Effector memory CD8-positive, alpha-beta T cell (primary cell): ENCODE results near the gene WDR27.
A peak's percentile ranks its signal among the peaks of the same experiment; 100 is the strongest.

Experiments
- ATAC-seq: fragments of 150-1000 bp; cut with Tn5 transposase; replicated peaks from 2 replicates; pipeline ENCODE4 v1.10.0; 2021; ENCODE audit warnings: mild to moderate bottlenecking, moderate library complexity
- DNase-seq, 3 experiments: peaks; one replicate each; pipeline ENCODE4 v3.0.0; 2021
- H3K27ac Mint-ChIP-seq, 2 donors: one replicate each; pipeline ENCODE4 v1.8.0; 2022; ENCODE audit warnings: mild to moderate bottlenecking in 2 of 2, mixed read lengths in 2 of 2, moderate library complexity in 2 of 2
- H3K27me3 Mint-ChIP-seq, 2 donors: one replicate each; pipeline ENCODE4 v1.8.0; 2022; ENCODE audit warnings: mixed read lengths in 2 of 2
- H3K36me3 Mint-ChIP-seq: one replicate; pipeline ENCODE4 v1.8.0; 2022; ENCODE audit warnings: mild to moderate bottlenecking, moderate library complexity, mixed read lengths; ENCODE audit not compliant: insufficient read depth
- H3K4me1 Mint-ChIP-seq, 2 donors: one replicate each; pipeline ENCODE4 v1.8.0; 2022; ENCODE audit warnings: low read depth in 2 of 2, mixed read lengths in 2 of 2
- H3K4me3 Mint-ChIP-seq, 2 donors: one replicate each; pipeline ENCODE4 v1.8.0; 2022; ENCODE audit warnings: mild to moderate bottlenecking in 2 of 2, mixed read lengths in 2 of 2, moderate library complexity in 2 of 2
- H3K9me3 Mint-ChIP-seq, 2 donors: one replicate each; pipeline ENCODE4 v1.8.0; 2022; ENCODE audit warnings: mixed read lengths in 2 of 2

WDR27 gene

GRCh38 chr6:169508452-169508851 lies 193.4 kb downstream of the WDR27 start:
- no peaks in the 10 kb centered on the region for H3K4me1 Mint-ChIP-seq
- no peak overlapping the region for H3K4me3 Mint-ChIP-seq
- H3K36me3 Mint-ChIP-seq: no peaks in the 10 kb centered on the region
- no peak overlapping the region for H3K27ac Mint-ChIP-seq
- no peaks in the 10 kb centered on the region for H3K27me3 Mint-ChIP-seq
- DNase-seq (no peak), ATAC-seq (no peak)
- no peaks in the 10 kb centered on the region for H3K9me3 Mint-ChIP-seq

GRCh38 chr6:169503422-169504152 lies 198.2 kb downstream of the WDR27 start:
- H3K9me3 Mint-ChIP-seq: no peaks in the 10 kb centered on the region
- peak overlapping the region in 1 of 2 donors; percentile 10 for H3K27ac Mint-ChIP-seq
- H3K4me3 Mint-ChIP-seq: no peak overlapping the region
- H3K36me3 Mint-ChIP-seq: no peaks in the 10 kb centered on the region
- no peak for ATAC-seq
- no peaks in the 10 kb centered on the region for H3K27me3 Mint-ChIP-seq
- no peak for DNase-seq
- H3K4me1 Mint-ChIP-seq: no peaks in the 10 kb centered on the region

- no peaks in the 10 kb centered on the region for H3K36me3 Mint-ChIP-seq
- no peak overlapping the region for H3K4me3 Mint-ChIP-seq
- H3K9me3 Mint-ChIP-seq: no peaks in the 10 kb centered on the region
- ATAC-seq (no peak), DNase-seq (no peak)
- H3K27me3 Mint-ChIP-seq: no peaks in the 10 kb centered on the region
- H3K27ac Mint-ChIP-seq: no peak overlapping the region
- H3K4me1 Mint-ChIP-seq: no peaks in the 10 kb centered on the region
Measured at GRCh38 chr6:169502445-169502844, 199.4 kb downstream of the WDR27 start.

GRCh38 chr6:169501777-169502313 lies 200.0 kb downstream of the WDR27 start:
- Mint-ChIP-seq H3K4me3 (no peak overlapping the region), H3K4me1 (no peaks in the 10 kb centered on the region), H3K9me3 (no peaks in the 10 kb centered on the region), H3K36me3 (no peaks in the 10 kb centered on the region), H3K27ac (no peak overlapping the region), H3K27me3 (no peaks in the 10 kb centered on the region)
- ATAC-seq (no peak), DNase-seq (no peak)

DNA sequence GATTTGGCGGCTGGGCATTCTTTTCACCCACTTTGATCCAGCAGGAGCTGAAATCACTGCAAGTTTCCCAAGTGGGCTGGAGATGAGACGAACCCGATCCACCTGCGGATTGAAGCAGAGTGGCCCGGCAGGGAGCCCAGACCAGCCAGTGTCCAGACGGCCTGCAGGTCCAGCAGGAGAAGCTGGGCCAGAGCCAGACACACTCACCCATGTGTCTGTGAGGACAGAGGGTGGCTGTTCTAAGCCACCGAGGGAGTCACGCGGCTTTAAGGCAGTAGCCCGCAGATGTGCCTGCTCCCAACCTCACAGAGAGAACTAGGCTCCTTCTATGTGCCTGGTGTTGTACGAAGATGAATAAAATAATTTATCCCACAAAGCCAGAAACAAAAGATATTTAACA lies 200.7 kb downstream of the WDR27 start:
- H3K27me3 Mint-ChIP-seq: peaks cover 0 to 2% of the 10 kb centered on the region in 2 donors
- no peak overlapping the region for H3K27ac Mint-ChIP-seq
- H3K4me1 Mint-ChIP-seq: no peaks in the 10 kb centered on the region
- no peak overlapping the region for H3K4me3 Mint-ChIP-seq
- no peaks in the 10 kb centered on the region for H3K9me3 Mint-ChIP-seq
- ATAC-seq (no peak), DNase-seq (no peak)
- H3K36me3 Mint-ChIP-seq: no peaks in the 10 kb centered on the region

GRCh38 chr6:169500688-169501087 lies 201.1 kb downstream of the WDR27 start:
- H3K27me3 Mint-ChIP-seq: peaks cover 0 to 6% of the 10 kb centered on the region in 2 donors
- H3K4me3 Mint-ChIP-seq: no peak overlapping the region
- H3K4me1 Mint-ChIP-seq: no peaks in the 10 kb centered on the region
- ATAC-seq (no peak), DNase-seq (no peak)
- no peaks in the 10 kb centered on the region for H3K9me3 Mint-ChIP-seq
- no peaks in the 10 kb centered on the region for H3K36me3 Mint-ChIP-seq
- no peak overlapping the region for H3K27ac Mint-ChIP-seq

GRCh38 chr6:169499848-169500247 lies 202.0 kb downstream of the WDR27 start:
- Mint-ChIP-seq H3K27ac (no peak overlapping the region), H3K4me3 (no peak overlapping the region), H3K4me1 (no peaks in the 10 kb centered on the region), H3K9me3 (no peaks in the 10 kb centered on the region), H3K36me3 (no peaks in the 10 kb centered on the region), H3K27me3 (peaks cover 0 to 6% of the 10 kb centered on the region in 2 donors)
- DNase-seq: no peak
- ATAC-seq: no peak

DNA sequence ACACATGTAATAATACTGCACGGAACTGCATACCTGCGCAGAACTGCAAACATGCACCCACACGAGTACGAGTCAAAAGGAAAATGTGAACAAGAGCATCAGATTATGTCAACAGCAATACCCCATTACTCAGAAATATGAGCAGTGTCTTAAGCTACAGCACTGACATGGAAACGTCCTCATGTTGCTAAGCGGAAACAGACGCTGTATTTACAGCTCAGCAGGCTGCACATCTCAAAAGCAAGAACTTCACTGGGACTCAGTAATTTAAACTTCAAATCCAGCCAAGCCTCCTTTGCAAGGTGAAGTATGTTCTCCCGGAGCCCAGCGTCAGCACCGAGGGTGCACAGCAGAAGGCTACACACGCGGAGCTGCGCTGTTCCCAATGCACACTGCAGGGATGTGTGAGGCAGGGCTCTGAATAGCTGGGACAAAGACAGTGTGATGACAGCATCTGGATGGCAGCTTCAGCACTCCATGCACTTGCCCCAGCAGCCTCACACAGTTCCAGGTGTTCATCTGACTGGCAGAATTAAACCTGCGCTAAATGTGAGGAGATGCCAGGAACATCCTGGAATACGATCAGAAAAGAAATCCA lies 202.8 kb downstream of the WDR27 start:
- no peak overlapping the region for H3K27ac Mint-ChIP-seq
- DNase-seq (no peak), ATAC-seq (no peak)
- H3K36me3 Mint-ChIP-seq: no peaks in the 10 kb centered on the region
- no peaks in the 10 kb centered on the region for H3K9me3 Mint-ChIP-seq
- H3K27me3 Mint-ChIP-seq: peaks cover 0 to 6% of the 10 kb centered on the region in 2 donors
- H3K4me1 Mint-ChIP-seq: no peaks in the 10 kb centered on the region
- H3K4me3 Mint-ChIP-seq: no peak overlapping the region

DNA sequence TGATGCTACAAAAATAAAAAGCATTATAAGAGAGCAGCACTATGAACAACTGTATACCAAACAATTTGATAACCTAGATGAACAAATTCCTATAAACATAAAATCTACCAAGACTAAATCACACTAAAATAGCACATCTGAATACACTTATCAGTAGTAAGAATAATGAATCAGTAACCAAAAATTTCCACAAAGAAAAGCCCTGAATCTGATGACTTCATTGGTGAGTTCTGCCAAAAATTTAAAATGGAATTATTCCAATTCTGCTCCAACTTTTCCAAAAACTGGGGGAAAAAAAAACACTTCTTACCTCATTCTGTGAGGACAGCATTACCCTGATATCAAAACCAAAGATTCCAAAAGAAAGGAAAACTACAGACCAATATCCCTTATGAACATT lies 206.2 kb downstream of the WDR27 start:
- H3K4me3 Mint-ChIP-seq: no peak overlapping the region
- DNase-seq: no peak
- H3K4me1 Mint-ChIP-seq: no peaks in the 10 kb centered on the region
- H3K36me3 Mint-ChIP-seq: no peaks in the 10 kb centered on the region
- no peaks in the 10 kb centered on the region for H3K9me3 Mint-ChIP-seq
- peaks cover 0 to 6% of the 10 kb centered on the region in 2 donors for H3K27me3 Mint-ChIP-seq
- no peak for ATAC-seq
- no peak overlapping the region for H3K27ac Mint-ChIP-seq

GRCh38 chr6:169494038-169494437 lies 207.8 kb downstream of the WDR27 start:
- H3K36me3 Mint-ChIP-seq: no peaks in the 10 kb centered on the region
- ATAC-seq (no peak), DNase-seq (no peak)
- H3K4me3 Mint-ChIP-seq: no peak overlapping the region
- H3K9me3 Mint-ChIP-seq: no peaks in the 10 kb centered on the region
- no peak overlapping the region for H3K27ac Mint-ChIP-seq
- H3K27me3 Mint-ChIP-seq: peaks cover 0 to 6% of the 10 kb centered on the region in 2 donors
- no peaks in the 10 kb centered on the region for H3K4me1 Mint-ChIP-seq

GRCh38 chr6:169491482-169491881 lies 210.3 kb downstream of the WDR27 start:
- no peaks in the 10 kb centered on the region for H3K9me3 Mint-ChIP-seq
- H3K4me1 Mint-ChIP-seq: no peaks in the 10 kb centered on the region
- H3K27ac Mint-ChIP-seq: no peak overlapping the region
- H3K4me3 Mint-ChIP-seq: no peak overlapping the region
- ATAC-seq: no peak
- H3K36me3 Mint-ChIP-seq: no peaks in the 10 kb centered on the region
- peaks cover 0 to 6% of the 10 kb centered on the region in 2 donors for H3K27me3 Mint-ChIP-seq
- DNase-seq: no peak

DNA sequence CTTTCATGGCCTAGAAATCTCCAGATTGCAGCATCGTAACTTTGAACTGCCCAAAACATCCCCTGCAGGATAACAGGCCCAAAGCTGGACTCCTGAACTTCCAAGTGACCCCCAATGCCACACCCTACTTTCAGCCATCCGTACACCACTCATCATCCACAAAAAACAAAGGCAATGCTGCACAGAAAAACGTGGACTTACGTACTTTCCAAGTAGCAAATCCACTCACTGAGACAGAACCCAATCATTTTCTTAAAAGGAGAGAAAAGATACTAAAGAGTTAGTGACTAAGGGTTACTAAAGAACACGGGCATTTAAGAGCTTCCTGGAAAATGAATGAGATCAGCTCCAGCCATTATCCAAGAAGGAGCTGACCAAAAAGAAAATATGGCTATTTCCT lies 211.0 kb downstream of the WDR27 start:
- no peak overlapping the region for H3K27ac Mint-ChIP-seq
- H3K27me3 Mint-ChIP-seq: peaks cover 0 to 1% of the 10 kb centered on the region in 2 donors

DNA sequence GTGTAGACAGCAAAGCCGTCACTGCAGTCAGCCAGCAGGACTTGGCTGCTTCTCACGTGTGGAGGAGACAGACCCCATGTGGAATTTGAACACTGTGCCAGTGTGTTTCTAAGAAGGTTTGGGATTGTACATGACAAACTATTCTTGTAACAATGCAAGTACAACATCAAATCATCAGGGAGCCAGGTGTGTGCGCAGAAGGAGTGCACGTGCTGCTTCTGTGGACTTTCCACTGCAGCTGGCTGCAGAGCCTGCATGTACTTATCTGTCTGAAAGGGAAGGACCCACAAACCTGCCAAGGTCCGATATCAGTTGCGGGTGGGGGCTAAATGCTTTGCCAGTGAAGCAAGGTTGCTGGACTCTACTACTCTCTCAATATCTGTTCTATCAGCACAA lies 211.6 kb downstream of the WDR27 start:
- no peak overlapping the region for H3K4me3 Mint-ChIP-seq
- H3K9me3 Mint-ChIP-seq: no peaks in the 10 kb centered on the region
- H3K36me3 Mint-ChIP-seq: no peaks in the 10 kb centered on the region
- no peak for DNase-seq
- no peaks in the 10 kb centered on the region for H3K27me3 Mint-ChIP-seq
- H3K27ac Mint-ChIP-seq: no peak overlapping the region
- H3K4me1 Mint-ChIP-seq: no peaks in the 10 kb centered on the region
- no peak for ATAC-seq

More for the DNA sequence above, 211.0 kb downstream of the WDR27 start:
- DNase-seq: no peak
- no peaks in the 10 kb centered on the region for H3K9me3 Mint-ChIP-seq
- no peaks in the 10 kb centered on the region for H3K4me1 Mint-ChIP-seq
- no peaks in the 10 kb centered on the region for H3K36me3 Mint-ChIP-seq
- ATAC-seq: no peak
- no peak overlapping the region for H3K4me3 Mint-ChIP-seq

- Mint-ChIP-seq H3K27me3 (no peaks in the 10 kb centered on the region), H3K9me3 (no peaks in the 10 kb centered on the region), H3K4me1 (no peaks in the 10 kb centered on the region), H3K27ac (no peak overlapping the region), H3K36me3 (no peaks in the 10 kb centered on the region), H3K4me3 (no peak overlapping the region)
- DNase-seq: no peak
- no peak for ATAC-seq
Measured at GRCh38 chr6:169489563-169490245, 212.1 kb downstream of the WDR27 start.
